SU-DHL-6 (cell line): ENCODE measurements around the gene BTBD9.

Source experiments
- H2AFZ ChIP-seq: fragments of 200-600 bp; sonication (generic); 2 replicates; pipeline ENCODE4 v1.6.1; 2014; ENCODE audit warnings: low read depth, mild to moderate bottlenecking, moderate library complexity, mixed read lengths, antibody characterized with exemption, low read length; ENCODE audit not compliant: severe bottlenecking
- H3F3A ChIP-seq: fragments of 200-600 bp; shearing (Covaris generic); 2 replicates; pipeline ENCODE4 v1.6.0; 2016; ENCODE audit warnings: antibody characterized with exemption, mild to moderate bottlenecking; ENCODE audit not compliant: insufficient read depth
- H3K27ac ChIP-seq: fragments of 200-600 bp; sonication (generic); 2 replicates; pipeline ENCODE4 v1.5.1; 2016; ENCODE audit warnings: low read depth, mild to moderate bottlenecking, low read length, moderate library complexity, mixed read lengths
- H3K27me3 ChIP-seq: fragments of 200-600 bp; sonication (generic), shearing (Covaris generic); 2 replicates; pipeline ENCODE4 v1.6.0; 2014; ENCODE audit warnings: mild to moderate bottlenecking, low read length
- H3K36me3 ChIP-seq: fragments of 200-600 bp; sonication (generic); 2 replicates; pipeline ENCODE4 v1.6.1; 2014; ENCODE audit warnings: mild to moderate bottlenecking, low read length, mixed read lengths
- H3K4me2 ChIP-seq: fragments of 300-600, 200-600 bp; shearing (Covaris generic), sonication (generic); 2 replicates; pipeline ENCODE4 v1.6.0; 2014; ENCODE audit warnings: low read length, low read depth, mild to moderate bottlenecking; ENCODE audit not compliant: poor library complexity, severe bottlenecking
- H3K4me3 ChIP-seq: fragments of 200-600 bp; sonication (generic); 2 replicates; pipeline ENCODE4 v1.5.1; 2014; ENCODE audit warnings: antibody characterized with exemption, low read length, mild to moderate bottlenecking, mixed read lengths; ENCODE audit not compliant: insufficient read depth, poor library complexity, severe bottlenecking
- H3K79me2 ChIP-seq: fragments of 200-600 bp; sonication (generic); 2 replicates; pipeline ENCODE4 v1.6.1; 2014; ENCODE audit warnings: mild to moderate bottlenecking, low read length, moderate library complexity; ENCODE audit not compliant: insufficient read depth
- H3K9ac ChIP-seq: fragments of 200-600 bp; sonication (generic); 2 replicates; pipeline ENCODE4 v1.7.0; 2014; ENCODE audit warnings: mild to moderate bottlenecking, low read length
- H3K9me2 ChIP-seq: fragments of 200-600 bp; sonication (generic); replicated peaks from 2 replicates; pipeline ENCODE4 v1.6.1; 2014; ENCODE audit warnings: low read length; ENCODE audit not compliant: insufficient read depth
- H3K9me3 ChIP-seq: fragments of 200-600 bp; sonication (generic); 2 replicates; pipeline ENCODE4 v1.6.1; 2014; ENCODE audit warnings: low read length, mixed read lengths; ENCODE audit not compliant: insufficient read depth
- H4K20me1 ChIP-seq: fragments of 200-600 bp; sonication (generic); 2 replicates; pipeline ENCODE4 v1.6.1; 2014; ENCODE audit warnings: low read depth, mild to moderate bottlenecking, antibody characterized with exemption, low read length, moderate library complexity, mixed read lengths
- EZH2phosphoT487 ChIP-seq: fragments of 200-600 bp; sonication (generic), shearing (Covaris generic); conservative IDR thresholded peaks from 2 replicates; pipeline ENCODE4 v1.6.1; 2018; ENCODE audit warnings: mild to moderate bottlenecking, antibody characterized with exemption, low read length, moderate library complexity, mixed read lengths
- TF ChIP-seq, protein P1 (sequence below): fragments of 200-600 bp; sonication (generic); IDR thresholded peaks from one replicate; pipeline ENCODE4 v1.5.1; 2017; ENCODE audit warnings: antibody characterized with exemption, mild to moderate bottlenecking, low read length, moderate library complexity; ENCODE audit not compliant: insufficient read depth, poor library complexity, severe bottlenecking

Gene BTBD9

DNA sequence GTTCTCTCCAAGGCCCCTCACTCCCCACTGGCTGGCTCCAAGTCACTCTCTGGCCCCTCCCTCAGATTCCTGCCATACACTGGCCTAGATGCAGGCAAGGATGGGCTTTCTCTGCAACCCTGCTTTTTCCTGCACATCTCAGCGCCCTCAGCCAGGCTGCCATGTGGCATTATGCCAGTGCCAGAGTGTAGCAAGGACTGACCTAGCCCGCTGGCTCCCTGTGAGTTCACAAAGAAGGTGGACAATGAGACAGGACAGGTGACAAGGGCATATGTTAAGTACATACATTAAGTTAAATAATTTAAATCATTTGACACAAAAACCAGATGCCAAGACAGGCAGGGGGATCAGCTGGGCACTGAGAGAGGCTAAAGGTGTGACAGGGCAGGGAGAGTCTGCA, 425.6 kb downstream of the BTBD9 start:
- H3F3A ChIP-seq, result no peaks in the 10 kb centered on the region
- no peak overlapping the region for H3K9ac ChIP-seq

DNA sequence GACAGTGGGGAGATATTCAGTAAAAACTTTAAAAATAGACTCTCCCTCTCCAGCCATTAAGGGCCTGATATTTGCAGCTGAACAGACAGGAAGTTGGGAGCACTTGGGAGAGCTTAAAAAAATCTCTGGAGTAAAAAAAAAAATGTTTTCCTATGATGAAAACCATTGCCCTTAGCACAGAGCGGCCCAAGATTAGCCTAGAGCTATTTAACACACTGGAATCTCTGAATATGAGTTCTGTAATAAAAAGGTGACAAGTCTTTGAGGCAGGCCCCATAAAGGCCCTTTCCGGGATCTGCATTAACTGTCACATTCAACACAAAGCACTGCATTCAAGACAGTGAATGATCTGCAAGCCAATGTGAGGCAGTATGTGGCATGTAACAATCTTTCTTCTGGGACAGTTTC, 426.5 kb downstream of the BTBD9 start:
- H3K4me3 ChIP-seq, result no peak overlapping the region
- H3K27ac ChIP-seq, result no peak overlapping the region
- H3K27me3 ChIP-seq, result no peaks in the 10 kb centered on the region
- H3F3A ChIP-seq, result no peaks in the 10 kb centered on the region
- no peak overlapping the region for H3K4me2 ChIP-seq
- no peaks in the 10 kb centered on the region; the same call in 1 of the 2 replicates for H4K20me1 ChIP-seq
- TF ChIP-seq EZH2phosphoT487, result no peak
- TF ChIP-seq, protein P1, sequence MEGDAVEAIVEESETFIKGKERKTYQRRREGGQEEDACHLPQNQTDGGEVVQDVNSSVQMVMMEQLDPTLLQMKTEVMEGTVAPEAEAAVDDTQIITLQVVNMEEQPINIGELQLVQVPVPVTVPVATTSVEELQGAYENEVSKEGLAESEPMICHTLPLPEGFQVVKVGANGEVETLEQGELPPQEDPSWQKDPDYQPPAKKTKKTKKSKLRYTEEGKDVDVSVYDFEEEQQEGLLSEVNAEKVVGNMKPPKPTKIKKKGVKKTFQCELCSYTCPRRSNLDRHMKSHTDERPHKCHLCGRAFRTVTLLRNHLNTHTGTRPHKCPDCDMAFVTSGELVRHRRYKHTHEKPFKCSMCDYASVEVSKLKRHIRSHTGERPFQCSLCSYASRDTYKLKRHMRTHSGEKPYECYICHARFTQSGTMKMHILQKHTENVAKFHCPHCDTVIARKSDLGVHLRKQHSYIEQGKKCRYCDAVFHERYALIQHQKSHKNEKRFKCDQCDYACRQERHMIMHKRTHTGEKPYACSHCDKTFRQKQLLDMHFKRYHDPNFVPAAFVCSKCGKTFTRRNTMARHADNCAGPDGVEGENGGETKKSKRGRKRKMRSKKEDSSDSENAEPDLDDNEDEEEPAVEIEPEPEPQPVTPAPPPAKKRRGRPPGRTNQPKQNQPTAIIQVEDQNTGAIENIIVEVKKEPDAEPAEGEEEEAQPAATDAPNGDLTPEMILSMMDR, result no peak
- no peaks in the 10 kb centered on the region for H3K79me2 ChIP-seq
- H3K9ac ChIP-seq, result no peak overlapping the region
- H3K9me2 ChIP-seq, result no peaks in the 10 kb centered on the region
- no peaks in the 10 kb centered on the region for H3K36me3 ChIP-seq
- no peaks in the 10 kb centered on the region for H3K9me3 ChIP-seq
- H2AFZ ChIP-seq, result no peak overlapping the region

More for the DNA sequence above, 425.6 kb downstream of the BTBD9 start:
- no peaks in the 10 kb centered on the region for H3K27me3 ChIP-seq
- H3K79me2 ChIP-seq, result no peaks in the 10 kb centered on the region
- no peaks in the 10 kb centered on the region for H3K9me3 ChIP-seq
- H3K9me2 ChIP-seq, result no peaks in the 10 kb centered on the region
- no peaks in the 10 kb centered on the region; the same call in 1 of the 2 replicates for H4K20me1 ChIP-seq
- no peaks in the 10 kb centered on the region for H3K36me3 ChIP-seq
- H2AFZ ChIP-seq, result no peak overlapping the region
- H3K4me2 ChIP-seq, result no peak overlapping the region
- H3K4me3 ChIP-seq, result no peak overlapping the region
- TF ChIP-seq EZH2phosphoT487, result no peak
- TF ChIP-seq, protein P1, result no peak
- H3K27ac ChIP-seq, result no peak overlapping the region

DNA sequence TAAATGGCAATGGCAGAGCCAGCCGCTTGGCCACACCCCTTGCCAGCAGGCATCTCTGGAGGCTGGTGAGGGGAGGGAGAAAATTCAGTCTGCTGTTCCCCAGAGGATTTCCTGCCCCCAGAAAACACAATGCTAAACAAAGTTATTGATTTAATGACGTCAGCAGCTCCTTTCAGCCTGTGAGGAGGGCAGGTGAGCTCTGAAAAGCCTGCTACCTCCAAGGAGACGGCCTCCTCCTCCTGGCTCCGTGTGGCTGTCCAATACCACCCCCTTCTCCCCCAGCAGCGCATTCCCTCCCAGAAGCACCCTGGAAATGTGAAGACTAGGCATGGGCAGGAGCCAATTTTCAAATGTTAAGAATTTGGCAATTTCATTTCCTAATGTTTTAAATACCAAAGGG, 427.1 kb downstream of the BTBD9 start:
- no peak overlapping the region for H2AFZ ChIP-seq
- H3F3A ChIP-seq, result no peaks in the 10 kb centered on the region
- H4K20me1 ChIP-seq, result no peaks in the 10 kb centered on the region; the same call in 1 of the 2 replicates
- no peak overlapping the region for H3K27ac ChIP-seq
- H3K36me3 ChIP-seq, result no peaks in the 10 kb centered on the region
- no peak overlapping the region for H3K9ac ChIP-seq
- no peaks in the 10 kb centered on the region for H3K27me3 ChIP-seq
- no peaks in the 10 kb centered on the region for H3K9me3 ChIP-seq
- H3K79me2 ChIP-seq, result no peaks in the 10 kb centered on the region
- TF ChIP-seq, protein P1, result no peak
- no peak for TF ChIP-seq EZH2phosphoT487
- no peaks in the 10 kb centered on the region for H3K9me2 ChIP-seq
- H3K4me2 ChIP-seq, result no peak overlapping the region
- no peak overlapping the region for H3K4me3 ChIP-seq
